GM21526 (cell line): Measurements from ENCODE around the gene VRK2.
"Not testable (repeated sequence)": the region's sequence is repeated elsewhere in the genome, so short reads cannot be mapped to it uniquely, and the experiment has no call there.

Experiments
- ATAC-seq: cut with Tn5 transposase; IDR thresholded peaks from one replicate; pipeline ENCODE4 v1.9.1; 2021; ENCODE audit warnings: moderate library complexity; ENCODE audit not compliant: unreplicated experiment, low FRiP score

VRK2 gene

GRCh38 chr2:58156780-58157179 is 110.2 kb downstream of the VRK2 start:
- ATAC-seq = no peak

- ATAC-seq = no peak
Measured at GRCh38 chr2:58157754-58158153, 111.1 kb downstream of the VRK2 start.

GRCh38 chr2:58158481-58158880 is 111.9 kb downstream of the VRK2 start:
- ATAC-seq = no peak

GRCh38 chr2:58163913-58164312 is 117.3 kb downstream of the VRK2 start:
- ATAC-seq = no peak

- not testable (repeated sequence) for ATAC-seq
Measured at GRCh38 chr2:58168130-58168529, 121.5 kb downstream of the VRK2 start.

- ATAC-seq = not testable (repeated sequence)
Measured at GRCh38 chr2:58169845-58170244, 123.2 kb downstream of the VRK2 start.

- not testable (repeated sequence) for ATAC-seq
Measured at GRCh38 chr2:58170334-58170933, 123.8 kb downstream of the VRK2 start.

GRCh38 chr2:58171831-58172230 is 125.2 kb downstream of the VRK2 start:
- not testable (repeated sequence) for ATAC-seq

GRCh38 chr2:58177187-58177586 is 130.6 kb downstream of the VRK2 start:
- ATAC-seq = not testable (repeated sequence)

GRCh38 chr2:58180175-58180574 is 133.6 kb downstream of the VRK2 start:
- ATAC-seq = not testable (repeated sequence)

- no peak for ATAC-seq
Measured at GRCh38 chr2:58180635-58181034, 134.0 kb downstream of the VRK2 start.

- no peak for ATAC-seq
Measured at GRCh38 chr2:58182527-58182926, 135.9 kb downstream of the VRK2 start.

- ATAC-seq = no peak
Measured at GRCh38 chr2:58186501-58186900, 139.9 kb downstream of the VRK2 start.

- ATAC-seq = not testable (repeated sequence)
Measured at GRCh38 chr2:58187022-58187421, 140.4 kb downstream of the VRK2 start.

- no peak for ATAC-seq
Measured at GRCh38 chr2:58194458-58194857, 147.9 kb downstream of the VRK2 start.

GRCh38 chr2:58195662-58196061 is 149.1 kb downstream of the VRK2 start:
- no peak for ATAC-seq

GRCh38 chr2:58197894-58198293 is 151.3 kb downstream of the VRK2 start:
- ATAC-seq = no peak

GRCh38 chr2:58202404-58202803 is 155.8 kb downstream of the VRK2 start:
- ATAC-seq = no peak

GRCh38 chr2:58203018-58203417 is 156.4 kb downstream of the VRK2 start:
- no peak for ATAC-seq

- ATAC-seq = no peak
Measured at GRCh38 chr2:58204195-58204959, 157.8 kb downstream of the VRK2 start.

- no peak for ATAC-seq
Measured at GRCh38 chr2:58206785-58207184, 160.2 kb downstream of the VRK2 start.

- ATAC-seq = no peak
Measured at GRCh38 chr2:58207189-58207588, 160.6 kb downstream of the VRK2 start.
